Stimulated activated naive CD8-positive, alpha-beta T cell treated with anti-CD3 and anti-CD28 coated beads, Interleukin-15, amount 100 ng/mL, for 72 hours (primary cell): ENCODE data around the gene PDE4D.
A peak's percentile ranks its signal among the peaks of the same experiment; 100 is the strongest.

ENCODE experiments used
- ATAC-seq: fragments of 150-1000 bp; cut with Tn5 transposase; 2 replicates; pipeline ENCODE4 v1.10.0; 2021; ENCODE audit warnings: mild to moderate bottlenecking, moderate library complexity
- DNase-seq, 2 donors: peaks; one replicate each; pipeline ENCODE4 v3.0.0; 2021 to 2022
- H3K27ac Mint-ChIP-seq, 2 donors: one replicate each; pipeline ENCODE4 v1.8.0; 2022; ENCODE audit warnings: mild to moderate bottlenecking in 2 of 2, mixed read lengths in 2 of 2, moderate library complexity in 2 of 2
- H3K27me3 Mint-ChIP-seq: one replicate; pipeline ENCODE4 v1.8.0; 2022; ENCODE audit warnings: mixed read lengths
- H3K4me1 Mint-ChIP-seq: one replicate; pipeline ENCODE4 v1.8.0; 2022; ENCODE audit warnings: mild to moderate bottlenecking, mixed read lengths
- H3K4me3 Mint-ChIP-seq, 2 donors: one replicate each; pipeline ENCODE4 v1.8.0; 2022; ENCODE audit warnings: mild to moderate bottlenecking in 2 of 2, mixed read lengths in 2 of 2, moderate library complexity in 1 of 2
- H3K9me3 Mint-ChIP-seq, 2 donors: one replicate each; pipeline ENCODE4 v1.8.0; 2022; ENCODE audit warnings: mixed read lengths in 2 of 2

Gene PDE4D

DNA sequence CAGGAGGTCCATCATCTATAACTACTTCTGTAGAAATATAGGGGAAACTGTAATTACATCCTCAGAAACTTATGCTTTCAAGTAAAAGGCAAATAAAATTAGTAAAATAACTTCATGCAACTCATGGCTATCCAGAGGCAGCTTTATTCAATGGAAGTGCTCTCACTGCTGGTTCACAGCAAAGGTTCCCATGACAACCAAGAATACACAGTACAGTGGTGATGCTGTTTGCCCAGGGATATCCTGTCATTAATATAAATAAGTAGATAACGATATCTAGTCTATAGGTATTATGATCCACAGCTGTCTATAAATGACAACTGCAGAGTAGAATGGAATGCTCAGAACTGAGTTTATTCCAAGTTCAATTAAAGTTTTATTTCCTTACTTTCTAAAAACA lies 390.3 kb downstream of the PDE4D start:
- H3K4me1 Mint-ChIP-seq: peaks cover 6% of the 10 kb centered on the region
- H3K4me3 Mint-ChIP-seq: no peak overlapping the region
- peaks cover 8% of the 10 kb centered on the region for H3K27me3 Mint-ChIP-seq
- H3K9me3 Mint-ChIP-seq: no peaks in the 10 kb centered on the region
- H3K27ac Mint-ChIP-seq: no peak overlapping the region
- DNase-seq (no peak), ATAC-seq (no peak)

DNA sequence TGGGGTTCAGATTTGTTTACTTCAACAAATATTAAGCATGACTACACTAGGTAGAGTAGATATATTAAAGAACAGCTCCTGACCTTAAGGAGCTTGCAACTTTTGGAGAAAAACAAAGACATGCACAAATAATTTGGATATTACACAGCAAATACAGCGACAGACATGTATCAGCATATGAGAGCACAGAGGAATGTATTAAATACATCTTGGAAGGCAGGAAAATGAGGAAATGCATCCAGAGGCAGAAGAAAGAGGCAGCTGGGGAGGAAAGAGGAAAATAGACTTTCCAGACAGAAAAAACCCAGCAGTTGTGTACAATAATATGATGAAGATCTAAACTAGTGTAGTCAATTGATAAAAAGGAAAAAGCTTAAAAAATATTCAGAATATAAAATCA lies 392.2 kb downstream of the PDE4D start:
- Mint-ChIP-seq H3K4me3 (no peak overlapping the region), H3K27me3 (peaks cover 19% of the 10 kb centered on the region), H3K27ac (no peak overlapping the region), H3K9me3 (no peaks in the 10 kb centered on the region), H3K4me1 (peaks cover 6% of the 10 kb centered on the region)
- no peak for ATAC-seq
- DNase-seq: no peak

DNA sequence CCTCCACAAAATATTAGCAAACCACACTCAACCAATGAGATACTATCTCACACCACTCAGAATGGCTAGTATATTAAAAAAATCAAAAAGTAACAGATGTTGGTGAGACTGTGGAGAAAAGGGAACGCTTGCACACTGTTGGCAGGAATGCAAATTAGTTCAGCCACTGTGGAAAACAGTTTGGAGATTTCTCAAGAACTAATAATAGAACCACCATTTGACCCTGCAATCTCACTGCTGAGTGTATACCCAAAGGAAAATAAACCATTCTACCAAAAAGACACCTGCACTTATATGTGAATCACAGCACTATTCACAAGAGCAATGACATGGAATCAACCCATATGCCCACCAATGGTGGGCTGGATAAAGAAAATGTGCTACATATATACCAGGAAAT lies 393.5 kb downstream of the PDE4D start:
- no peaks in the 10 kb centered on the region for H3K9me3 Mint-ChIP-seq
- H3K27me3 Mint-ChIP-seq: peaks cover 24% of the 10 kb centered on the region
- DNase-seq (no peak), ATAC-seq (no peak)
- H3K27ac Mint-ChIP-seq: no peak overlapping the region
- H3K4me1 Mint-ChIP-seq: peaks cover 6% of the 10 kb centered on the region
- no peak overlapping the region for H3K4me3 Mint-ChIP-seq

DNA sequence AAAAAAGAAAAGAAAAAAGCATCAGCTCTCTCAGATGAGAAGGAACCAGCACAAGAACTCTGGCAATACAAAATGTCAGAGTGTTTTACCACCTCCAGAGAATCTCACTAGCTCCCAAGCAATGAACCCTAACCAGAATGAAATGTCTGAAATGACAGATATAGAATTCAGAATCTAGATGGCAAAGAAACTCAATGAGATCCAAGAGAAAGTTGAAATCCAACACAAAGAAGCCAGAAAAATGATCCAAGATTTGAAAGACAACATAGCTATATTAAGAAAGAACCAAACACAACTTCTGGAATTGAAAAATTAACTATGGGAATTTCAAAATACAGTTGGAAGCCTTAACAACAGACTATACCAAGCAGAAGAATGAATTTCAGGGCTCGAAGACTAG lies 396.3 kb downstream of the PDE4D start:
- Mint-ChIP-seq H3K27ac (no peak overlapping the region), H3K9me3 (no peaks in the 10 kb centered on the region)

DNA sequence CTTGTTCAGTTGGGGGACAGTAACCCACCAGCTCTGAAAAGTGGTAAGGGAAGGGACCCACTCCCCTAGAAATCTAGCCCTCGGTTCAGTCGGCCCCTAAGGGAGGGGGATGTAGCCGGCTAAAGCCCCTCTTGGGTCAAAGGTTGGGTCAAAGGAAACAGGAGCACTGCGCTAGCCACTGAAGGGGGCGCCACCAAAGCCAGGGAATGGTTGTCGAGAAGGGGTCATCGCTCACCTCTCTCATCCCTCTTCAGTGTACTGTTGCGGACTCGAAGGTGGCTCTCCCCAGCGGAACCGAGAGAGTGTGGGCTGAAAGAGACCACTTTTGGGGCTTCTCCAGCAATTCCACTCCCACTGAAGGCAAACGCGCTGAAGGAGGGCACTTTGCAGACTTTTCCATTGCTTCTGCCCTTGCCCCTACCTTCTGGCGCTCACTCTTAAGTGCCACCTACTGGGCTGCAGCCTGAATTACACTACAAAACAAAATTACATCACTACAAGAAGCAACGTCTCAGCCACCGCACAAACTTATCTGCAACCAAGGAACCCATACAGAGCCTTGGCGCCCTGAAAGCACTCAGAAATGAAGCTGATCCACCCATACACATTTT lies 396.9 kb downstream of the PDE4D start:
- ATAC-seq: no peak
- no peaks in the 10 kb centered on the region for H3K4me1 Mint-ChIP-seq
- DNase-seq: peak in 1 of 2 donors; percentile 9
- H3K27me3 Mint-ChIP-seq: peaks cover 31% of the 10 kb centered on the region
- H3K27ac Mint-ChIP-seq: no peak overlapping the region
- no peaks in the 10 kb centered on the region for H3K9me3 Mint-ChIP-seq
- H3K4me3 Mint-ChIP-seq: no peak overlapping the region

More for the DNA sequence above, 396.3 kb downstream of the PDE4D start:
- Mint-ChIP-seq H3K4me1 (no peaks in the 10 kb centered on the region), H3K27me3 (peaks cover 34% of the 10 kb centered on the region), H3K4me3 (no peak overlapping the region)
- ATAC-seq: no peak
- no peak for DNase-seq

DNA sequence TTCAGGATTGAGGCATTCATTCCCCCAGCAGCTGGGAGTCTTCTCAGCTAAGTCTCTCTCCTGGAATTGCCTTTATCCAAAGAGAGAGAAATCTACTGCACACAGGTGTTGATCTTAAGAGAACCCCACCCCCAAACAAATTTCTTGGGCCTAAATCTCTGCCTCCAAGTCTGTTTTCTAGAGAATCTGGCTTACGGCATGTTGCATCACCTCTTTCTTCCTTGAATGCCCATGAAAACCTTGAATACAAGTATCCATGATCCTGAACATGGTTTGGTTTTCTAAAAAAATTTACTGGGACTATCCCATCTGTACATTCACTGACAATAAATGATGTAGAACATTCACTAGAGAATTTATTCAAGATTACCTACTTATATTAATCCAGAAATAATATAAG lies 401.6 kb downstream of the PDE4D start:
- ATAC-seq (no peak), DNase-seq (no peak)
- Mint-ChIP-seq H3K9me3 (no peaks in the 10 kb centered on the region), H3K27ac (no peak overlapping the region), H3K27me3 (peaks cover 28% of the 10 kb centered on the region), H3K4me1 (no peaks in the 10 kb centered on the region), H3K4me3 (no peak overlapping the region)

DNA sequence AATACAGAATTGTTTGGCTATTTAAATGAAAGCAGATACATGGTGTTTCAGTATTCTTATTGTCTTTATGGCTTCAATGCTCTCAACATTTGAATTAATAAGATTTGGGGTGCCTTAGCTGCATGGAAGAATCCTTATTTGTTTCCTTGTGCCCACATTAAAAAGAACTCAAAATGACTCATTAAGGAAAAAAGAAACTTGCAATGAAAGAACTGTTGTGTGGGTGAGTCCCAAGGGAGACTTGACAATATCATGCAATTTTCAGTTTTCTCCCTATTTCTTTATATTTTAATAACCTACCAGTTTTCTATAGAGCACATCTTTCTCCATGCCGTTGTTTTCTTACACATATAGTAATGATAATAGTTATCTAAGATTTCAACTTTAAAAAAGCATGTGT lies 404.0 kb downstream of the PDE4D start:
- Mint-ChIP-seq H3K27ac (no peak overlapping the region), H3K27me3 (peaks cover 15% of the 10 kb centered on the region), H3K4me3 (no peak overlapping the region), H3K4me1 (peaks cover 12% of the 10 kb centered on the region), H3K9me3 (no peaks in the 10 kb centered on the region)
- ATAC-seq: no peak
- DNase-seq: no peak

DNA sequence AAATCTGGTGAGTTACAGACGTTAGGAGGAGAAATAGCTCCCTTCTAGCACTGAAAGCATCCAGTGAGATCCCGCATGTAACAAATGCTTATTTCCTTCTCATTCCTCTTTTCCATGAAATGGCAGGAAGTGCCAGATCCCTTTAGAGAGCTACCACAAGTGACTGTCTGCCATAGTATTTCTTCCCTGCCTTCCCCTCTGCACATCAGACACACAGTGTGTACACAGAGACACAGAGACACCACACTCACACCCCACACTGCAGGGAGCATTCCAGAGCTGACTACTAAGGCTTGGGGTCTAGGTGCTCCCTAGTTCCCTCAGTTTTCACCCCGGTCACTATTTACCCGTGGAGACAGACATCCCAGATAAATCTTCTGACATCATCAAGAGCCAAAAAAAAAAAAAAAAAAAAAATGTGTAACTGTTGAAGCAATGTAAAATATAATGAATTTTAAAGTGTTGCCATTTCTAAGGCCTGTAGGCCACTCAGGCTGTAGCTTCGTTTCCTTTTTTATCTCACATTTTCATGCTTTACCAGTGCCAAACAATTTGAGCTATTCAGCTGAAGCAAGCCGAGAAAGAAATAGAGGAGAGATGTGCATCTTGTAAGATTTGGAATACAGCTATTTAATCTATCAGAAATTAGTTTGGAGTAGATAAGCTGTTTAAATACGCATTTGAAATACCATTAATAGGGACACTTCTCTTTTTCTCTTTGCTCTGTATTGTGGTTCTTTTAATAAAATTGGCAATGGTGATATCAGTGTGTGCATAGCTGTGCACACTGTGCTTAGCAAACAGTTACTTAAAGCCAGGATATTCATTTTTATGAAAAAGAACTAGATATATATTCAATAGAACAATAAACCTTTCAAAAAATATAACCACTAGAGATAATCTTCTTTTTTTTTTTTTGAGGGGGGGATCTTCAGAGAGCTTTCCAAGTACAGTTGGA lies 405.5 kb downstream of the PDE4D start:
- no peak overlapping the region for H3K27ac Mint-ChIP-seq
- H3K4me1 Mint-ChIP-seq: peaks cover 25% of the 10 kb centered on the region
- no peak for ATAC-seq
- H3K9me3 Mint-ChIP-seq: no peaks in the 10 kb centered on the region
- no peak for DNase-seq
- peaks cover 14% of the 10 kb centered on the region for H3K27me3 Mint-ChIP-seq
- H3K4me3 Mint-ChIP-seq: no peak overlapping the region

DNA sequence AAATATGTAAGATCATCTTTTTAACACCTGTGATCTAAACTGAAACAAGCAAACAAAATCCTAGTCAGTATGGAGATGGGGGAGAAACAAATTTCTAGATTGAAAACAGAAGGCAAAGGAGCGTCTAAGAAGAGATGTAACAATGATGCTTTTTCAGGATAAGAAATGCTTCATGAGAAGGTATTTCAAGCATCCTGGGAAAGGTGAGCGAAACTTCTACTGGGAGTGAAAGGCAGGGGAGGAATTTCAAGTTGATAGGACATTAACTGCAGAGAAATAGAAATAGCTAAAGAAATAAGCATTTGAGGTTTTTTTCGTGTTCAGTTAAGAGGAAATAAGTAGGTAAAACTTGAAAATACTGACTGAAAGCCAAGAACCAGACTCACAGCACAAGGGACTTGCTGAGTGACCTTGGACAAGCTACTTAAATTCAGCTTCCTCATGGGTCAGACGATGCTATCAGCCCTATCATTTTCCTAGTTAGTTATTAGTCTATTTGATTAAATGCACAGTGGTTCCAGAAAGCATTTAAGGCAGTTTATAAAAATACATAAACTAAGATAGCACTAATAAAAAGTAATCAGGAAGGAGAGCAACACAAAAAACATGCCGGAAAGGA lies 406.3 kb downstream of the PDE4D start:
- DNase-seq (no peak), ATAC-seq (no peak)
- Mint-ChIP-seq H3K9me3 (no peaks in the 10 kb centered on the region), H3K4me1 (peaks cover 25% of the 10 kb centered on the region), H3K27ac (no peak overlapping the region), H3K4me3 (no peak overlapping the region), H3K27me3 (peaks cover 8% of the 10 kb centered on the region)

DNA sequence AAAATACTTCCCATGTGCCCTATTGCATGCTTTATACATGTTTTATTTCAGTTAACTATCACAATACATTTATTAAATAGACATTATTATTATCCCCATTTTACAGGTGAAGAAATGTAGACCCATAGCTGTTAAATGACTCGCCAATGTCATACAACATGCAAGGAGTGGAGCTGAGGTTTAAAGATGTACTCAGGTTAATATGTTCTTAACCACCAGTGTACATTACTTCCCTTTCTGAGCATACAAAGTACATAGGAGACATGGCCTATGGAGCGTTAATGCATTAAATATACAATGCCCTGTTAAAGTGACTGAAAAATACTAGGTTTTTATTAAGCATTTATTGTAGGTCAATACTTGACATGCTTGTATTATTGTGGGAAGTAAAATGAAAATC lies 407.0 kb downstream of the PDE4D start:
- no peak overlapping the region for H3K4me3 Mint-ChIP-seq
- no peaks in the 10 kb centered on the region for H3K9me3 Mint-ChIP-seq
- peaks cover 8% of the 10 kb centered on the region for H3K27me3 Mint-ChIP-seq
- DNase-seq (no peak), ATAC-seq (no peak)
- peaks cover 25% of the 10 kb centered on the region for H3K4me1 Mint-ChIP-seq
- no peak overlapping the region for H3K27ac Mint-ChIP-seq

DNA sequence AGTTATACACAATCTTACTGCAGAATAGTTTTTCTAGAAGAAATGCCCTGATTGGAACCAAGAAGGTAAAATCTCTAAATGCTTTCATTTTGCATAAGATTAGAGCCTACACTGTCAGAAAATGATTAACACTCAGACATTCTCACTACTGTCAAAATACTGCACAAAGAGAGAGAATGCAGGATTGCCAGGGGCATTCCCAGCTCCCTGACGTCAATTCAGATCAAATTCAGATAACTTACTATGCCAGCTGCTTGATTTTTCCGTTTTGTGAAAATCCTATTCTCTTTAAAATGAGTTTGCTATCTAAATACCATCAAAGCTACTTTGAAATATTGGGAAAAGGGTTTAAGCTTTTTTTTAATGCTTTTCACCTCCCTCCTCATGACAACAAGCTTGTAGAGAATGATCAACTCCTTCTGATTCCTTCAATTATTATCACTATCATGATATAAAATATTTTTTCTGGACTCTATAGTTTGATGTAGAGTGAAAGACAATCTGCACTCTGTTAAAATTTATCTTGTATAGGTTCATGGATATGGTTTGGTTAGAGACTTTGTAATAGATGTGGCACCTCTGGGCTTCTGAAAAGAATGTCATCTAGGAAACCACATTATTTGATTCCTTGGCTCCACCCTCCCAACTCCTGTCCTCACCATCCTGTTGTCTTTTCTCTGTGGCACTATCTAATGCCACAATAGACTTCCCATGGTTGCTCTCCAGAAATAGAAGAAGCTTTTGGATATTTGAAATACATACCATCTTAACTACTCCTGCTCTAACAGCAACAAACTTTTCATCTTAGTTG lies 407.7 kb downstream of the PDE4D start:
- peaks cover 25% of the 10 kb centered on the region for H3K4me1 Mint-ChIP-seq
- ATAC-seq (no peak), DNase-seq (no peak)
- no peak overlapping the region for H3K4me3 Mint-ChIP-seq
- H3K9me3 Mint-ChIP-seq: no peaks in the 10 kb centered on the region
- H3K27ac Mint-ChIP-seq: peak overlapping the region in 1 of 2 donors; percentile 10
- peaks cover 8% of the 10 kb centered on the region for H3K27me3 Mint-ChIP-seq

DNA sequence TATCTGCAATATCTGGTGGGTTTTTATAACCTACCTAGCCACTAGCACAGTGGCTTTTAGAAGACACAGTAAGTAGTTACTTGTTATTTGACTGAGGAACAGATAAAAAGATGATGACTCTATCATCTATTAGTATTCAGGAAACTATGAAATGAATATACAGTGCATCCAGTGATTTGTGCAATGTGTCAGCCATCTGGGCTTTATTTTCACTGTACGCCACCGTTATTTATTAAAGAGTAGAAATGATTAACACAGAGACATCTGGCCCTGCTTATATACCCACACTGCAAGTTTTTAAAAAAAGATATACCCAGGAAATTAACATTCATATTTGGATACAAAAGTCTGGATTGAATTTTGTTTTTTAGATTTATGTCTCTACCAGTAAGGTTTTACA lies 408.4 kb downstream of the PDE4D start:
- peaks cover 25% of the 10 kb centered on the region for H3K4me1 Mint-ChIP-seq
- ATAC-seq: no peak
- H3K27me3 Mint-ChIP-seq: peaks cover 8% of the 10 kb centered on the region
- DNase-seq: no peak
- no peaks in the 10 kb centered on the region for H3K9me3 Mint-ChIP-seq
- no peak overlapping the region for H3K27ac Mint-ChIP-seq
- H3K4me3 Mint-ChIP-seq: no peak overlapping the region

DNA sequence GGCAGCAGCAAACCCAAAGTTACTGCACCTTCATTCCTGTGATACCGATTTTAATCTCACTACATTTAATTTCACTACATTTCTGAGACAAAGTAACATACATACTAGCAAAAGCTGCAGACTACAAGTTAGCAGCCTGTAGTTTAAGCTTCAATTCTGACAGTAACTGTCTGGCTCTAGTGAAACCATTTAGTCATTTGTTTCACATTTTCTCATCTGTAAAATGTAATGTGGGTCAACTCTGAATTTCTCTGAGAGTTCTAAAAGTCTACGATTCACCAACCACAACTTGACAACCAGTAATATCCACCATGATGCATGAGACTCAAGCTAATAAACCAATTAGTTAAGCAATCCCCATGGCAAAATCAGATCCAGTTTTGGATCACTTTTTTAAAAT lies 408.9 kb downstream of the PDE4D start:
- Mint-ChIP-seq H3K4me1 (peaks cover 25% of the 10 kb centered on the region), H3K4me3 (peak overlapping the region; percentile 62 to 66), H3K27me3 (peaks cover 8% of the 10 kb centered on the region), H3K9me3 (no peaks in the 10 kb centered on the region), H3K27ac (peak overlapping the region; percentile 16 to 20)
- ATAC-seq (peak; percentile 79), DNase-seq (no peak)

DNA sequence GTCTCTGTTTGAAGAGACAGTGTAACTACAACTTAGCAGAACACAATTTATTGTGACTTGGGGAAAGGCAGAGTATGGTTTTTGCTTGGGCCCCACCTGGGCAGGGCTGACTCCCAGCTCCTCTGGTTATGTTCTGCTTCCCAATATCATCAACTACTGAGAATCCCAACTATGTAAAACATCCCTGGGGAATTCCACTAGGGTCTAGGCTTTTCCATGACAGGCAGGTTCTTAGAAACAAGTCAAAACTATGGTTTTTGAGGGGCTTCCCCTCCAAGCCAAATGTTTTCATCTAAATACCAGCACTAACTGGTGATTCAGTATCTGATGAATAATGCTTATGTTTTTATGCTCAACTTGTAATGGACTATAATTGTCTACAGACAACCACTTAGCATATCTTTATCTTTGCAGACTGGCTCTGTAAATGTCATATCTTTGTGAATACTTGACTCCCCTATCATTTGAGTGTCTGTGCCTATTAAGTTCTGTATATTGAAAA lies 409.5 kb downstream of the PDE4D start:
- peak; percentile 80 for ATAC-seq
- no peaks in the 10 kb centered on the region for H3K9me3 Mint-ChIP-seq
- H3K4me3 Mint-ChIP-seq: peak overlapping the region; percentile 62 to 66
- peak overlapping the region; percentile 16 to 27 for H3K27ac Mint-ChIP-seq
- DNase-seq: no peak
- H3K4me1 Mint-ChIP-seq: peaks cover 25% of the 10 kb centered on the region
- peaks cover 8% of the 10 kb centered on the region for H3K27me3 Mint-ChIP-seq

DNA sequence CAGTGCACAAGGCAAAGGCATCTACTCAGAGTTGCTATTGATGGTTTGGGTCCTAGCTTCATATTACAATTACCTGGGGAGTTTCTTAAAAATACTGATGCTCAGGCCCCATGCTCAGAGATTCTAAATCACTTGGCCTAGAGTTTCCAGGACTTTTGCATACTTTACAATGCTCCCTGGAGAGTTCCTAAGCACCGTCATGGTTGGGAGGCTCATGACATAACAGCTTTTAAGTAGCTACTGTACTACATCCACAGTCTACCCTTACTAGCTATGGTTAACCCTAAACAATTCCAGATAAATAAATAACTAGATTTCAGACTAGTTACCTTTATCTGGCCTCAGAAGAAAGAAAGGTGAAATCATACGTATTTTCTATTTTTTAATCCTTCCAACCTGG lies 414.4 kb downstream of the PDE4D start:
- H3K4me1 Mint-ChIP-seq: peaks cover 8% of the 10 kb centered on the region
- H3K27me3 Mint-ChIP-seq: no peaks in the 10 kb centered on the region
- H3K4me3 Mint-ChIP-seq: no peak overlapping the region
- no peak for DNase-seq
- H3K27ac Mint-ChIP-seq: no peak overlapping the region
- no peak for ATAC-seq
- H3K9me3 Mint-ChIP-seq: peaks cover 0 to 5% of the 10 kb centered on the region in 2 donors
